CD4-positive, alpha-beta memory T cell (primary cell): ENCODE measurements around the gene PRAMEF33. TPM values are rescaled to one million over a fixed set of nuclear protein-coding genes. Genes with fewer than 3 reads are reported as not detected.
"Not testable (repeated sequence)": the region's sequence is repeated elsewhere in the genome, so short reads cannot be mapped to it uniquely, and the experiment has no call there.

Source experiments
- CTCF ChIA-PET: fragments of 350-600 bp; sonication (Branson Sonifier 250); formaldehyde crosslinking; loops from one replicate; lab custom pipeline; 2021; ENCODE audit warnings: inconsistent platforms; ENCODE audit not compliant: partially characterized antibody; lab: Charles Lee
- POLR2A ChIA-PET: fragments of 350-600 bp; sonication (Branson Sonifier 250); formaldehyde crosslinking; loops from one replicate; lab custom pipeline; 2021; ENCODE audit not compliant: partially characterized antibody; lab: Charles Lee
- DNase-seq, 5 donors: peaks; one replicate each; pipeline versions ENCODE4 v3.0.0 to v3.0.0-alpha.2; 2020 to 2022; ENCODE audit warnings: mixed read lengths in 1 of 5
- H3K27ac ChIP-seq: one replicate; pipeline ENCODE4 v1.7.0; 2013; ENCODE audit warnings: low read depth, low read length
- H3K27me3 ChIP-seq: 2 replicates; pipeline ENCODE4 v1.7.0; 2013; ENCODE audit warnings: mild to moderate bottlenecking, low read length, moderate library complexity; ENCODE audit not compliant: insufficient read depth
- H3K36me3 ChIP-seq: 2 replicates; pipeline ENCODE4 v1.7.0; 2013; ENCODE audit warnings: mild to moderate bottlenecking, low read length, moderate library complexity; ENCODE audit not compliant: insufficient read depth
- H3K4me1 ChIP-seq: 2 replicates; pipeline ENCODE4 v1.7.0; 2013; ENCODE audit warnings: mild to moderate bottlenecking, low read length, moderate library complexity; ENCODE audit not compliant: insufficient read depth
- H3K4me3 ChIP-seq, 2 donors: one replicate each; pipeline ENCODE4 v1.7.0; 2013; ENCODE audit warnings: low read length in 2 of 2, mild to moderate bottlenecking in 1 of 2
- H3K9me3 ChIP-seq, 2 donors: one replicate each; pipeline ENCODE4 v1.7.0; 2013; ENCODE audit warnings: low read length in 2 of 2, control low read depth in 1 of 2; ENCODE audit not compliant: control insufficient read depth in 1 of 2
- H3K27ac Mint-ChIP-seq, 7 donors: one replicate each; pipeline ENCODE4 v1.8.0; 2020 to 2021; ENCODE audit warnings: mixed read lengths in 7 of 7, mild to moderate bottlenecking in 6 of 7, inconsistent platforms in 3 of 7, moderate library complexity in 3 of 7
- H3K27me3 Mint-ChIP-seq, 2 donors: one replicate each; pipeline ENCODE4 v1.8.0; 2020 to 2021; ENCODE audit warnings: mixed read lengths in 2 of 2
- H3K36me3 Mint-ChIP-seq, 2 donors: one replicate each; pipeline ENCODE4 v1.8.0; 2020 to 2021; ENCODE audit warnings: mixed read lengths in 2 of 2, inconsistent platforms in 1 of 2, mild to moderate bottlenecking in 1 of 2
- H3K4me1 Mint-ChIP-seq, 4 donors: one replicate each; pipeline ENCODE4 v1.8.0; 2020 to 2021; ENCODE audit warnings: mixed read lengths in 4 of 4, mild to moderate bottlenecking in 1 of 4
- H3K4me3 Mint-ChIP-seq, 8 donors: one replicate each; pipeline ENCODE4 v1.8.0; 2020 to 2021; ENCODE audit warnings: mixed read lengths in 8 of 8, mild to moderate bottlenecking in 7 of 8, moderate library complexity in 6 of 8, inconsistent platforms in 3 of 8
- H3K9me3 Mint-ChIP-seq, 8 donors: one replicate each; pipeline ENCODE4 v1.8.0; 2020 to 2021; ENCODE audit warnings: mixed read lengths in 8 of 8, mild to moderate bottlenecking in 5 of 8, inconsistent platforms in 3 of 8, moderate library complexity in 1 of 8
- intact Hi-C: fragments of 100-400 bp; cut with micrococcal nuclease; formaldehyde crosslinking; loops from one replicate; pipeline ENCODE4 v1.15.1; 2023
- polyA plus RNA-seq, 2 donors: library from polyadenylated mRNA; unstranded; fragments of 300-500 nt; fragmentation: Illumina TruSeq; gene quantifications; one replicate each; pipeline ENCODE4 v1.2.3, GENCODE V29; 2021
- total RNA-seq, 2 experiments: library from RNA; stranded (reverse); gene quantifications; one replicate each; pipeline ENCODE4 v1.2.3, GENCODE V29; 2021

Gene PRAMEF33
- total and polyA plus RNA-seq, 4 experiments from 2014 or later = not detected

GRCh38 chr1:13354475-13354874 lies 51.1 kb downstream of the PRAMEF33 start:
- H3K27me3 Mint-ChIP-seq, H3K36me3 Mint-ChIP-seq, CTCF ChIA-PET, H3K4me1 ChIP-seq, DNase-seq, intact Hi-C loops, H3K4me1 Mint-ChIP-seq, H3K36me3 ChIP-seq, H3K27me3 ChIP-seq, POLR2A ChIA-PET, H3K4me3 Mint-ChIP-seq, H3K4me3 ChIP-seq, H3K9me3 ChIP-seq, H3K27ac Mint-ChIP-seq, H3K27ac ChIP-seq: not testable (repeated sequence)
- peaks cover 0 to 21% (median 11%) of the 10 kb centered on the region in 8 donors for H3K9me3 Mint-ChIP-seq

DNA sequence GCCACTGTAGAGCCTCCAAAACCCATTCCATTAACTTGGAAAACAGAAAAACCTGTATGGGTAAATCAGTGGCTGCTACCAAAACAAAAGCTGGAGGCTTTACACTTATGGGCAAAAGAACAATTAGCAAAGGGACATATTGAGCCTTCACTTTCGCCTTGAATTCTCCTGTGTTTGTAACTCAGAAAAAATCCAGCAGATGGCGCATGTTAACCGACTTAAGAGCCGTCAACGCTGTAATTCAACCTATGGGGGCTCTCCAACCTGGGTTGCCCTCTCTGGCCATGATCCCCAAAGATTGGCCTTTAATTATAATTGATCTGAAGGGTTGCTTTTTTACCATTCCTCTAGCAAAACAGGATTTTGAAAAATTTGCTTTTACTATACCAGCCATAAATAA lies 53.4 kb downstream of the PRAMEF33 start:
- H3K4me3 Mint-ChIP-seq, POLR2A ChIA-PET, H3K9me3 ChIP-seq, H3K27ac Mint-ChIP-seq, H3K4me3 ChIP-seq, H3K36me3 Mint-ChIP-seq, H3K27ac ChIP-seq, H3K36me3 ChIP-seq, H3K4me1 ChIP-seq, intact Hi-C loops, H3K4me1 Mint-ChIP-seq, H3K27me3 Mint-ChIP-seq, H3K27me3 ChIP-seq, CTCF ChIA-PET: not testable (repeated sequence)
- DNase-seq = peak in 4 of 5 donors; percentile 7 to 14 (median 14)
- peaks cover 0 to 21% (median 11%) of the 10 kb centered on the region in 8 donors for H3K9me3 Mint-ChIP-seq

Other genes starting within 250 kb of the PRAMEF33 start
- not detected for gene PRAMEF27, start 247.0 kb upstream of the PRAMEF33 start, total RNA-seq
- gene PRAMEF27, start 247.0 kb upstream of the PRAMEF33 start, polyA plus RNA-seq = not detected
- not detected for gene HNRNPCL3, start 242.8 kb upstream of the PRAMEF33 start, total RNA-seq
- gene HNRNPCL3, start 242.8 kb upstream of the PRAMEF33 start, polyA plus RNA-seq = not detected
- not detected for gene PRAMEF25, start 232.8 kb upstream of the PRAMEF33 start, total RNA-seq
- gene PRAMEF25, start 232.8 kb upstream of the PRAMEF33 start, polyA plus RNA-seq = not detected
- not detected for gene HNRNPCL2, start 186.7 kb upstream of the PRAMEF33 start, total RNA-seq
- not detected for gene HNRNPCL2, start 186.7 kb upstream of the PRAMEF33 start, polyA plus RNA-seq
- not detected for gene PRAMEF26, start 147.5 kb upstream of the PRAMEF33 start, total RNA-seq
- not detected for gene PRAMEF26, start 147.5 kb upstream of the PRAMEF33 start, polyA plus RNA-seq
- gene HNRNPCL4, start 137.9 kb upstream of the PRAMEF33 start, total RNA-seq = not detected
- gene HNRNPCL4, start 137.9 kb upstream of the PRAMEF33 start, polyA plus RNA-seq = not detected
- not detected for gene PRAMEF9, start 131.7 kb upstream of the PRAMEF33 start, total RNA-seq
- gene PRAMEF9, start 131.7 kb upstream of the PRAMEF33 start, polyA plus RNA-seq = not detected
- gene PRAMEF13, start 102.1 kb upstream of the PRAMEF33 start, total RNA-seq = not detected
- not detected for gene PRAMEF13, start 102.1 kb upstream of the PRAMEF33 start, polyA plus RNA-seq
- gene PRAMEF18, start 77.4 kb upstream of the PRAMEF33 start, total RNA-seq = not detected
- gene PRAMEF18, start 77.4 kb upstream of the PRAMEF33 start, polyA plus RNA-seq = not detected
- not detected for gene PRAMEF5, start 49.3 kb upstream of the PRAMEF33 start, total RNA-seq
- gene PRAMEF5, start 49.3 kb upstream of the PRAMEF33 start, polyA plus RNA-seq = not detected
- gene PRAMEF8, start 18.4 kb upstream of the PRAMEF33 start, total RNA-seq = not detected
- gene PRAMEF8, start 18.4 kb upstream of the PRAMEF33 start, polyA plus RNA-seq = not detected
- not detected for gene PRAMEF15, start 12.0 kb downstream of the PRAMEF33 start, total RNA-seq
- gene PRAMEF15, start 12.0 kb downstream of the PRAMEF33 start, polyA plus RNA-seq = not detected
- gene PRAMEF14, start 43.6 kb downstream of the PRAMEF33 start, total RNA-seq = not detected
- not detected for gene PRAMEF14, start 43.6 kb downstream of the PRAMEF33 start, polyA plus RNA-seq
- gene PRAMEF19, start 68.4 kb downstream of the PRAMEF33 start, total RNA-seq = not detected
- gene PRAMEF19, start 68.4 kb downstream of the PRAMEF33 start, polyA plus RNA-seq = not detected
- gene PRAMEF17, start 86.1 kb downstream of the PRAMEF33 start, total RNA-seq = not detected
- not detected for gene PRAMEF17, start 86.1 kb downstream of the PRAMEF33 start, polyA plus RNA-seq
- gene PRAMEF20, start 106.9 kb downstream of the PRAMEF33 start, total RNA-seq = not detected
- gene PRAMEF20, start 106.9 kb downstream of the PRAMEF33 start, polyA plus RNA-seq = not detected
- gene LRRC38, start 210.5 kb downstream of the PRAMEF33 start, total RNA-seq = not detected
- not detected for gene LRRC38, start 210.5 kb downstream of the PRAMEF33 start, polyA plus RNA-seq